Endodermal cell (in vitro differentiated cells): ENCODE measurements around the gene NOM1. TPM values are rescaled to one million over a fixed set of nuclear protein-coding genes. Genes with fewer than 3 reads are reported as not detected.

Source experiments
- DNase-seq: peaks from one replicate; pipeline ENCODE4 v3.0.0-alpha.2; 2017
- H3K27ac ChIP-seq: 2 replicates; pipeline ENCODE4 v1.5.1; 2013; ENCODE audit warnings: mild to moderate bottlenecking, low read depth, low read length, moderate library complexity
- H3K27me3 ChIP-seq: 2 replicates; pipeline ENCODE4 v1.6.1; 2013; ENCODE audit warnings: mild to moderate bottlenecking, low read length, moderate library complexity; ENCODE audit not compliant: insufficient read depth, control insufficient read depth, poor library complexity, severe bottlenecking
- H3K36me3 ChIP-seq: 2 replicates; pipeline ENCODE4 v1.7.0; 2013; ENCODE audit warnings: mild to moderate bottlenecking, low read length, moderate library complexity; ENCODE audit not compliant: control insufficient read depth, insufficient read depth
- H3K4me1 ChIP-seq: one replicate; pipeline ENCODE4 v1.7.0; 2013; ENCODE audit warnings: low read length; ENCODE audit not compliant: control insufficient read depth, insufficient read depth
- H3K4me3 ChIP-seq: 2 replicates; pipeline ENCODE4 v1.5.1; 2013; ENCODE audit warnings: mild to moderate bottlenecking, low read length, moderate library complexity
- H3K9ac ChIP-seq: 2 replicates; pipeline ENCODE4 v1.6.1; 2013; ENCODE audit warnings: mild to moderate bottlenecking, low read length, moderate library complexity; ENCODE audit not compliant: poor library complexity, severe bottlenecking; ENCODE audit errors: extremely low read depth
- H3K9me3 ChIP-seq: 2 replicates; pipeline ENCODE4 v1.6.1; 2013; ENCODE audit warnings: mild to moderate bottlenecking, low read length, moderate library complexity; ENCODE audit not compliant: control insufficient read depth
- H3K27ac Mint-ChIP-seq: 2 replicates; pipeline ENCODE4 v1.8.0; 2020; ENCODE audit warnings: mixed read lengths
- H3K27me3 Mint-ChIP-seq: 2 replicates; pipeline ENCODE4 v1.8.0; 2021; ENCODE audit warnings: mild to moderate bottlenecking, mixed read lengths; ENCODE audit not compliant: insufficient read depth
- H3K36me3 Mint-ChIP-seq: 2 replicates; pipeline ENCODE4 v1.8.0; 2020; ENCODE audit warnings: low read depth, mixed read lengths
- H3K4me1 Mint-ChIP-seq: 2 replicates; pipeline ENCODE4 v1.8.0; 2020; ENCODE audit warnings: mixed read lengths
- H3K4me3 Mint-ChIP-seq: 2 replicates; pipeline ENCODE4 v1.8.0; 2020; ENCODE audit warnings: mild to moderate bottlenecking, moderate library complexity, mixed read lengths
- H3K9me3 Mint-ChIP-seq: 2 replicates; pipeline ENCODE4 v1.8.0; 2020; ENCODE audit warnings: mild to moderate bottlenecking, mixed read lengths
- CTCF ChIP-seq: fragments of 200-600 bp; sonication (generic); conservative IDR thresholded peaks from 2 replicates; pipeline ENCODE4 v1.5.0; 2021; ENCODE audit warnings: antibody characterized with exemption, mild to moderate bottlenecking
- WGBS, 2 experiments: methylation state at CpG; one replicate each; pipeline versions ENCODE4 v1.1.5 to v1.1.7; 2013; ENCODE audit warnings: missing lambda C conversion rate in 2 of 2, mixed read lengths in 1 of 2; ENCODE audit not compliant: insufficient coverage in 1 of 2, insufficient read length in 1 of 2; 5-methylcytosine and 5-hydroxymethylcytosine counted together
- total RNA-seq, 2 donors: library from RNA; stranded (reverse); fragmentation: NEBNext Ultra II Directional in 1 of 2; extraction: Animal tissue kit (Norgen Biotek cat#: 25700) in 1 of 2; gene quantifications; 2 replicates in 1 of 2; 3 replicates in 1 of 2; pipeline ENCODE4 v1.2.1, GENCODE V29; 2021

NOM1 gene
- total RNA-seq, 2 donors from 2014 or later, result 22.8 to 27.0 TPM

DNA sequence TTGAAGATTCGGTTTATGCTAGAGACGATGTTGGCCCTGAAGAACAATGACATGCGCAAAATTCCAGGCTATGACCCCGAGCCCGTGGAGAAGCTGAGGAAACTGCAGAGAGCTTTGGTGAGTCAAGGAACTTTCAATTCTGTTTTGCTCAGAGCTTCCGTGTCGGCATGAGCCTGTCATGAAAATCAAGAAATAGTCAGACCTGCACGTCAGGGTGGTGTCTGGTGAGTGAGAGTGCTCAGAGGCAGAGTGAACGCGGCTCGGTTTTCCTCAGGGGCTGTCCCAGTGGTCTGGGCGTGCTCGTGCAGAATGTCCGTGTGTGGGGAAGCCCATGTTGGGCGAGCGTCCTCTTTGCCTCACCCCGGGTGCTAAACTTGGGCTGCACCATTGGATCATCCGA, 12.6 kb downstream of the NOM1 start:
- Histone ChIP-seq H3K36me3 (peaks cover 82% of the 10 kb centered on the region), H3K4me3 (no peak overlapping the region), H3K4me1 (no peaks in the 10 kb centered on the region), H3K9ac (no peak overlapping the region), H3K9me3 (no peaks in the 10 kb centered on the region), H3K27ac (no peak overlapping the region), H3K27me3 (no peaks in the 10 kb centered on the region)
- Mint-ChIP-seq H3K4me3 (no peak overlapping the region), H3K4me1 (no peaks in the 10 kb centered on the region), H3K27ac (no peak overlapping the region), H3K27me3 (no peaks in the 10 kb centered on the region), H3K36me3 (peaks cover 81% of the 10 kb centered on the region), H3K9me3 (no peaks in the 10 kb centered on the region)
- 94 to 97% methylated on average over 18 of the region's 18 CpGs for WGBS, 2 experiments
- no peak for TF ChIP-seq CTCF
- DNase-seq, result no peak

DNA sequence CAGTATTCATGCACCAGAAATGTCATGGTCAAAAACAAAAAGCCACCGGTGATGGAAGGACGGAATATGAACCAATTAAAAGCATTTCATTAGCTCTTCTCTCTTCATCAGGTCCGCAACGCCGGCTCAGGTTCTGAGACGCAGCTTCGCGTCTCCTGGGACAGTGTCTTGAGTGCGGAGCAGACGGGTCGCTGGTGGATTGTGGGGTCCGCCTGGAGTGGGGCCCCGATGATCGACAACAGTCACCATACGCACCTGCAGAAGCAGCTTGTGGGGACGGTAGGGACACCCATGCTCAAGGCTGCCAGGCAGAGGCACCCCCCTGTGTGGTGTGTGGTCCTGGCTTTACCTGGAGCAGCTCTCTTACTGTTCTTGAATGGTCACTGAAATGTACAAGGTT, 13.4 kb downstream of the NOM1 start:
- 88 to 97% methylated on average over 12 to 16 of the region's 16 CpGs for WGBS, 2 experiments
- TF ChIP-seq CTCF, result no peak

DNA sequence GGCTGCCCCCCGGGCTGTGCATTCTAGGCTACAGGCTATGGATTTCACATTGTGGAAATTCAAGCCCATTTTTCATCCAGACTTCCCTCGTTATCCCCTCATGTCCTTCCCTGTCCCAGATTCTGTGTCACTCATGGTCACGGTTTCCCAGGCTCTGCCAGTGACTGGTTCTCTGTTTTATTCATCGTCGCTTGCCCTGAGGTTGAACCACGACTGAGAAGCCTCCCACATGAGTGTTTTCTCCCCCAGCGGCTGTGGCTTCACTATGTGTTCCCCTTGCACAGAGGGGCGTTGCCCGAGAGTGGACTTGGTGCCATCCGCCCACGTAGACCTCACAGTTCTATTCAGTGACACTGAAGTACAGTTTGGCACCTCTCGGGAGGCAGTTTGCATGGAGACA, 14.0 kb downstream of the NOM1 start:
- Histone ChIP-seq H3K4me1 (no peaks in the 10 kb centered on the region), H3K36me3 (peaks cover 85% of the 10 kb centered on the region), H3K27me3 (no peaks in the 10 kb centered on the region), H3K9ac (no peak overlapping the region), H3K27ac (no peak overlapping the region), H3K9me3 (no peaks in the 10 kb centered on the region), H3K4me3 (no peak overlapping the region)
- peaks cover 82% of the 10 kb centered on the region for H3K36me3 Mint-ChIP-seq
- WGBS, 2 experiments, result 93 to 97% methylated on average over 5 to 12 of the region's 12 CpGs
- DNase-seq, result no peak
- no peak for TF ChIP-seq CTCF
- H3K4me3 Mint-ChIP-seq, result no peak overlapping the region
- no peak overlapping the region for H3K27ac Mint-ChIP-seq
- H3K9me3 Mint-ChIP-seq, result no peaks in the 10 kb centered on the region
- H3K27me3 Mint-ChIP-seq, result no peaks in the 10 kb centered on the region
- no peaks in the 10 kb centered on the region for H3K4me1 Mint-ChIP-seq

More for the DNA sequence above, 13.4 kb downstream of the NOM1 start:
- Mint-ChIP-seq H3K27me3 (no peaks in the 10 kb centered on the region), H3K27ac (no peak overlapping the region), H3K36me3 (peaks cover 82% of the 10 kb centered on the region), H3K9me3 (no peaks in the 10 kb centered on the region), H3K4me3 (no peak overlapping the region), H3K4me1 (no peaks in the 10 kb centered on the region)
- DNase-seq, result no peak
- H3K27ac ChIP-seq, result no peak overlapping the region
- no peaks in the 10 kb centered on the region for H3K4me1 ChIP-seq
- H3K4me3 ChIP-seq, result no peak overlapping the region
- H3K9me3 ChIP-seq, result no peaks in the 10 kb centered on the region
- no peaks in the 10 kb centered on the region for H3K27me3 ChIP-seq
- H3K9ac ChIP-seq, result no peak overlapping the region
- peaks cover 85% of the 10 kb centered on the region for H3K36me3 ChIP-seq
